ENCODE data around the gene PCGF5. TPM values are rescaled to one million over a fixed set of nuclear protein-coding genes. Genes with fewer than 3 reads are reported as not detected.

Gene PCGF5
- polyA plus RNA-seq, 1 experiment, result 13.8 TPM

- ChIA-PET CTCF (no interaction called here), POLR2A (no interaction called here)
- no peak overlapping the region for H3K27ac ChIP-seq (ENCODE audit: low read depth, low read length)
- no peak for TF ChIP-seq CTCF (IDR thresholded peaks at IDR 0.05; ENCODE audit: low read depth, low read length)
- H3K9me3 ChIP-seq (ENCODE audit: control insufficient read depth, insufficient read depth, low read length), result no peaks in the 10 kb centered on the region
- H3K27me3 ChIP-seq (ENCODE audit: control insufficient read depth, insufficient read depth, low read length), result no peaks in the 10 kb centered on the region
- DNase-seq (ENCODE audit: low read depth, low spot score), result no peak
- H3K4me3 ChIP-seq (ENCODE audit: low read depth, low read length), result no peak overlapping the region
Observed at GRCh38 chr10:91188889-91189288, 31.6 kb upstream of the PCGF5 start.

- no peak for DNase-seq (ENCODE audit: low read depth, low spot score)
- Histone ChIP-seq H3K9me3 (ENCODE audit: control insufficient read depth, insufficient read depth, low read length) (no peaks in the 10 kb centered on the region), H3K27ac (ENCODE audit: low read depth, low read length) (no peak overlapping the region), H3K27me3 (ENCODE audit: control insufficient read depth, insufficient read depth, low read length) (no peaks in the 10 kb centered on the region), H3K4me3 (ENCODE audit: low read depth, low read length) (no peak overlapping the region)
- ChIA-PET CTCF (no interaction called here), POLR2A (no interaction called here)
- no peak for TF ChIP-seq CTCF (IDR thresholded peaks at IDR 0.05; ENCODE audit: low read depth, low read length)
Observed at GRCh38 chr10:91190388-91190870, 30.0 kb upstream of the PCGF5 start.

- CTCF ChIA-PET, result no interaction called here
- Histone ChIP-seq H3K27ac (ENCODE audit: low read depth, low read length) (no peak overlapping the region), H3K4me3 (ENCODE audit: low read depth, low read length) (no peak overlapping the region), H3K9me3 (ENCODE audit: control insufficient read depth, insufficient read depth, low read length) (no peaks in the 10 kb centered on the region), H3K27me3 (ENCODE audit: control insufficient read depth, insufficient read depth, low read length) (no peaks in the 10 kb centered on the region)
- no peak for DNase-seq (ENCODE audit: low read depth, low spot score)
- TF ChIP-seq CTCF (IDR thresholded peaks at IDR 0.05; ENCODE audit: low read depth, low read length), result no peak
- POLR2A ChIA-PET, result no interaction called here
Observed at GRCh38 chr10:91190876-91191583, 29.4 kb upstream of the PCGF5 start.

GRCh38 chr10:91191584-91191919, 28.9 kb upstream of the PCGF5 start:
- DNase-seq (ENCODE audit: low read depth, low spot score), result no peak
- Histone ChIP-seq H3K27me3 (ENCODE audit: control insufficient read depth, insufficient read depth, low read length) (no peaks in the 10 kb centered on the region), H3K4me3 (ENCODE audit: low read depth, low read length) (no peak overlapping the region), H3K9me3 (ENCODE audit: control insufficient read depth, insufficient read depth, low read length) (no peaks in the 10 kb centered on the region), H3K27ac (ENCODE audit: low read depth, low read length) (no peak overlapping the region)
- TF ChIP-seq CTCF (IDR thresholded peaks at IDR 0.05; ENCODE audit: low read depth, low read length), result no peak
- POLR2A ChIA-PET, result no interaction called here
- CTCF ChIA-PET, result no interaction called here

GRCh38 chr10:91194497-91195179, 25.8 kb upstream of the PCGF5 start:
- Histone ChIP-seq H3K4me3 (ENCODE audit: low read depth, low read length) (no peak overlapping the region), H3K27me3 (ENCODE audit: control insufficient read depth, insufficient read depth, low read length) (no peaks in the 10 kb centered on the region), H3K27ac (ENCODE audit: low read depth, low read length) (no peak overlapping the region), H3K9me3 (ENCODE audit: control insufficient read depth, insufficient read depth, low read length) (no peaks in the 10 kb centered on the region)
- TF ChIP-seq CTCF (IDR thresholded peaks at IDR 0.05; ENCODE audit: low read depth, low read length), result no peak
- DNase-seq (ENCODE audit: low read depth, low spot score), result no peak
- CTCF ChIA-PET, result no interaction called here
- POLR2A ChIA-PET, result no interaction called here
